HG03039 (cell line): Measurements from ENCODE around the gene TERB2.
A peak's percentile ranks its signal among the peaks of the same experiment; 100 is the strongest.
"Not testable (repeated sequence)": the region's sequence is repeated elsewhere in the genome, so short reads cannot be mapped to it uniquely, and the experiment has no call there.

ENCODE experiments used
- ATAC-seq: cut with Tn5 transposase; IDR thresholded peaks from one replicate; pipeline ENCODE4 v1.9.1; 2021; ENCODE audit warnings: mild to moderate bottlenecking, moderate library complexity; ENCODE audit not compliant: unreplicated experiment

TERB2 gene

DNA sequence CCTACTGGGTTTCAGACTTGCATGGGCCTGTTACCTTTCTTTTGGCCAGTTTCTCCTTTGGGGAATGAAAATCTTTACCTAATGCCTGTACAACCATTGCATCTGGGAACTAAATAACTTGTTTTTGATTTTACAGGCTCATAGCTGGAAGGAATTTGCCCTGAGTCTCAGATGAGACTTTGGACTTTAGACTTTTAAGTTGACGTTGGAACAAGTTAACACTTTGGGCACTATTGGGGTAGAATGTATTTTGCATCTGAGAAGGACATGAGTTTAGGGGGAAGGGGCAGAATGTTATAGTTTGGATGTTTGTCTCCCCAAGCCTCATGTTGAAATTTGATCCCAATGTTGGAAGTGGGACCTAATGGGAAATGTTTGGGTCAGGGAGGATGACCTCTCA, 44.7 kb downstream of the TERB2 start:
- not testable (repeated sequence) for ATAC-seq

DNA sequence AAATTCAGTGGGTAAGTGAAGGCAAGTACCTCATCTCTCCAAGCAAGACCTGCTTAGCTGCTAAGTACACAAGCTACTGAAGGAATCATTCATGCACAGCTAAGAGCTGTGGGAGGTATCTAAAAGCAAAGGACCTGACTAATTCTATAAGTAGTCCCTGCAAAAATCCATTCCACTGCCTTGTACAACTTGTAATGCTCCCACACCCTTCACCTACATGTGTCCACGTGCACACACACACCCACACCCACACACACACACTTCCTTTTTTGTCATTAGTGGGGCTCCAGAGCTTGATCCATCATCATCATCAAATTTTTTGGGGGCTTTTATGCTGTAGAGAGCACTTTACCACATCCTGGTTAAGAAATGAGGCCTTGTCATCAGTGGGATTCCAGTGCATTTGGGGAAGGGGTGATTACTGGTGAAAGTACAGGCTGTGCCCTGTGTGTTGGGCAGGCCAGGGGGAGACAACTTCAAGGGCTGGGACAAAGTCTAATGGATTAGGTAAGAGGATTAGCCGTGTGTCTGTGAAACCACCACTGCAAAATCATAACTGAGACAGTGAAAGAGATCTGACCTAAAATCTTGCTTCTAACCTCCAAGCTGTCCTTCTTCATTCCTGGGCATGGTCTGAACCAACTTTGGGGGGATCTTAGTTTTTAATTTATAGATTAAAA, 47.4 kb downstream of the TERB2 start:
- ATAC-seq, result not testable (repeated sequence)

DNA sequence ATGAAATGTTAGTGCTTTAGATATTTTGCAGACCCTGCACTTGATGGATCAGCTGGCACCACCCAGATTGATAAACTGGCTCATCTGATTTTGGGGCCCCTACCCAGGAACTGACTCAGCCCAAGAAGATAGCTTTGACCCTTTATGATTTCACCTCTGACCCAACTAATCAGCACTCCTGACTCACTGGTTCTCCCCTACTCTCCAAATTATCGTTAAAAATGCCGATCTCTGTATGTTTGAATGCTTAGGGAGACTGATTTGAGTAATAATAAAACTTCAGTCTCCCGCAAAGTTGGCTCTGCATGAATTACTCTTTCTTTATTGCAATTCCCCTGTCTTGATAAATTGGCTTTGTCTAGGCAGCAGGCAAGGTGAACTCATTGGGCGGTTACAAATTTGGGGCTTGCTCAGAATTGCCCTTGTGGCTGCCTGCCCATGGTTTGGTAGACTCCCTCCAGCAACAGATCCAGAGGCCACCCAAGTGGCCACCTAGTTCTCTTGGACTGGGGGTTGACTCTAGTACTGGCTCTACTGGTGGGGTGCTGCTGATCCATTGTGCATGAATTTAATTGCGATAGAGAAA, 48.2 kb downstream of the TERB2 start:
- ATAC-seq, result not testable (repeated sequence)

DNA sequence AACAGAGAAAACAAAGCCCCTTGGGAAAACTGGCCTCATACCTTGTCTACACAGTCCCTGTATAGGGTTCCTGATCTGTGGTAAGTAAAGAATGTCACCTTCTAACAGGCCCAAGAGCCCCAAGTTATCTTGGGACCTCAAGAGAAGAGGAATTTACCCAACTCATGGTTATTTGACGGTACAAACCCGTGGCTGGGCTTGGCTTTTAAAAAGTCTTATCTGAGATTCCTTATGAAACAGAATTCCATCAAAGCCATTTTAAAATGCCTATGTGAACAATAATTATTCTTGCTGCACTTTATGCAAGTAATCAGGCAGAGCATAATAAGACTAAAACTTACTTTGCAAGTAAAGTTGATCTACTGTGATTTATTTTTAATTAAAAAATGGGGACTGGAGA, 52.6 kb downstream of the TERB2 start:
- no peak for ATAC-seq

DNA sequence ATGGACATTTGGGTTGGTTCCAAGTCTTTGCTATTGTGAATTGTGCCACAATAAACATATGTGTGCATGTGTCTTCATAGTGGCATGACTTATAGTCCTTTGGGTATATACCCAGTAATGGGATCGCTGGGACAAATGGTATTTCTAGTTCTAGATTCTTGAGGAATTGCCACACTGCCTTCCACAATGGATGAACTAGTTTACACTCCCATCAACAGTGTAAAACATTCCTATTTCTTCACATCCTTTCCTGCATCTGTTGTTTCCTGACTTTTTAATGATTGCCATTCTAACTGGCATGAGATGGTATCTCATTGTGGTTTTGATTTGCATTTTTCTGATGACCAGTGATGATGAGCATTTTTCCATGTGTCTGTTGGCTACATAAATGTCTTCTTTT, 58.6 kb downstream of the TERB2 start:
- ATAC-seq, result not testable (repeated sequence)

DNA sequence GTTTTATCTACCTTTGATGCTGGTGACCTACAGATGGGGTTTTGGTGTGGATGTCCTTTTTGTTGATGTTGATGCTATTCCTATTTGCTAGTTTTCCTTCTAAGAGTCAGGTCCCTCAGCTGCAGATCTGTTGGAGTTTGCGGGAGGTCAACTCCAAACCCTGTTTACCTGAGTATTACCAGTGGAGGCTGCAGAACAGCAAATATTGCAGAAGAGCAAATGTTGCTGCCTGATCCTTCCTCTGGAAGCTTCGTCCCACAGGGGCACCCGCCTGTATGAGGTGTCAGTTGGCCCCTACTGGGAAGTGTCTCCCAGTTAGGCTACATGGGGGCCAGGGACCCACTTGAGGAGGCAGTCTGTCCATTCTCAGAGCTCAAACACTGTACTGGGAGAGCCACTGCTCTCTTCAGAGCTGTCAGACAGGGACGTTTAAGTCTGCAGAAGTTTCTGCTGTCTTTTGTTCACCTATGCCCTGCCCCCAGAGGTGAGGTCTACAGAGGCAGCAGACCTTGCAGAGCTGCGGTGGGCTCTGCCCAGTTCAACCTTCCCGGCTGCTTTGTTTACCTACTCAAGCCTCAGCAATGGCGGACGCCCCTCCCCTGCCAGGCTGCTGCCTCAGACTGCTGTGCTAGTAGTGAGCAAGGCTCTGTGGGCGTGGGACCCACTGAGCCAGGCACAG, 63.9 kb downstream of the TERB2 start:
- ATAC-seq, result not testable (repeated sequence)

DNA sequence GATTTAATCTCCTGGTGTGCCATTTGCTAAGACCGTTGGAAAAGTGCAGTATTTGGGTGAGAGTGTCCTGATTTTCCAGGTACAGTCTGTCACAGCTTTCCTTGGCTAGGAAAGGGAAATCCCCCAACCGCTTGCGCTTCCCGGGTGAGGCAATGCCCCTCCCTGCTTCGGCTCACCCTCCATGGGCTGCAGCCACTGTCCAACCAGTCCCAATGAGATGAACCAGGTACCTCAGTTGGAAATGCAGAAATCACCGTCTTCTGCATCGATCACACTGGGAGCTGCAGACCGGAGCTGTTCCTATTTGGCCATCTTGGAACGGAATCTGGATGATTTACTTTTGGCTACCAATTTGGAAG, 64.4 kb downstream of the TERB2 start:
- ATAC-seq, result not testable (repeated sequence)

DNA sequence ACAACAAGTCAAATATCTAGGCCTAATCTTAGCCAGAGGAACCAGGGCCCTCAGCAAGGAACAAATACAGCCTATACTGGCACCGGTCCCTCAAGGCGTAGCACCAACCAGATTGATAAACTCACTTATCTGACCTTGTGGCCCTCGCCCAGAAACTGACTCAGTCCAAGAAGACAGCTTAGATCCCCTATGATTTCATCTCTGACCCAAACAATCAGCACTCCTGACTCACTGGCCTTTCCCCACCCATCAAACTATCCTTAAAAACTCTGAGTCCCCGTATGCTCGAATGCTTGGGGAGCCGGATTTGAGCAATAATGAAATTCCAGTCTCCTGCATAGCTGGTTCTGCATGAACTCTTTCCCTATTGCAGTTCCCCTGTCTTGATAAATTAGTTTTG, 64.9 kb downstream of the TERB2 start:
- ATAC-seq, result no peak

DNA sequence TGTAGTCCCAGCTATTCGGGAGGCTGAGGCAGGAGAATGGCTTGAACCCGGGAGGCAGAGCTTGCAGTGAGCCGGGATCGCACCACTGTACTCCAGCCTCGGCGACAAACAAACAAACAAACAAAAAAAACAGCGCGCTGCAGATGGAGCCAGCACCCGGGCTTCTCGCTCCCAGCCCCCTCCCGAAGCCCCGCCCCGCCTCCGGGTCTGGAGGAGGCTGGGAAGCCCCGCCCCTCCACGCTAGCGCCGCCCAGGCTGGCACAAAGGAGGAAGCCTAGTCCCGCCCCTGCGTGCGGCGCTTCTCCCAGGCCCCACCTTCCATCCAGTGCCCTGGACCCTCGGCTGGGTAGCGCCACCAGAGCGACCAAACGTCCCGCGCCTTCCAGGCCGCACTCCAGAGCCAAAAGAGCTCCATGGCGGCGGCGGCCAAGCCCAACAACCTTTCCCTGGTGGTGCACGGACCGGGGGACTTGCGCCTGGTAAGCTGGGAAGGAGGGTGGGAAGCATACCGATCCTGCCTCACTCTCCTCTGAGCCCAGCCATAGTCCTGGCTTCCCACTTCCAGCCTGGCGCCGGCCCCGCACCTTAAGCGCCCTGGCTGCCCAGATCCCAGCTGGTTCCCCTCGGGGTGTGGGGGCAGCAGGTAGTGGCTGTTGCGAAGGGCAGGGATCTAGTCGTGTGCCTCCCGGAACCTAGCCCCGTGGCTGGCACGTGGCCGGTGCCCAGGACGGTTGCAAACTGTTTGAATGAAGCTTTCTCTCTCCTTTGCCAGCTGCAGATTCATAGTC, 66.6 kb downstream of the TERB2 start, which contains the start of gene SORD:
Gene SORD, plus strand, starts transcription at position 325 of the 788 bp plus-strand sequence. Its CDS starts 89 bp downstream, at position 414.
- ATAC-seq, result peak; percentile 96

DNA sequence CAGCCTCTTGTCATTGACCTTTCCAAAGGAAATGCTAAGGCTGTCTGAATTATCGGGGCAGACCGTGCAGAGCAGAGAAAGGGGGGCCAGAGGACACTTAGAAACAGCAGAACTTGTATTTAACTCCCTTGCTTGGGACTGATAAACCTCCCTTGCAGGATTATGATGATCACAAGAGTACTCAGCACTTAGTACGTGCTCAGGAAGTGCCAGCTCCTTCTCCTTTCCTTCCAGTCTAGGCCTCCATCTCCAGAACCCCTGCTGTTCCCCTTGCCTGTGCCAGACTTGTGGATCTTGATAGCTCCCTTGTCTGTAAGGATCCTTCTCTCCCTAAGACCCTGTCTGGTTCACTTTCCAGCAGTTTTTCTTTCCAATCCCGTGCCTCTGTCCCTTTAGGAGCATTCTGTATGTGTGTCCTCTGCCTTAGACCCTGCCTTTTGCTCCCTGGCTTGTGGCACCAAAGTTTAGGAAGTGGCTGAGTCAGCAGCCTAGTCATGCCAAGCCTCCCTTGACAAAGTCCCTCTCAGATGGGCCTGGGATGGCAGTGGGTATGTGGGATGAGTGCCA, 67.3 kb downstream of the TERB2 start:
- no peak for ATAC-seq

DNA sequence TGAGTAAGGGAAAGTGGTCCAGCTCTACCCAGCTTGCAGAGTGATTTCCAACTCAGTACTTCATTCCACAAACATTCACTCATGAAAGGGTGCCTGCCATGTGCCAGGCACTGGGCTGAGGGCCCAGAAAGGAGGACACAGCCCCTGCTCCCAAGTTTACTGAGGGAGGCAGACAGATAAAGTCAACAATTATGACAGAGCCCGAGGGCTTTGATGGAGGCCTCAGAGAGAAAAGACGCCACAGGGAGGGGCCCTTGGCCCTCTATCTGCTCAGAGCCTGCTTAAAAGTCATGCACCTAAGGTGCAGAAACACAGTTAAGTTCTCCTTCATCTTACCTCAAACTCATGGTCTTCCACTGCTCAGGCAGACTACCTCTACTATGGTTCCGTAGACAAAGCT, 68.2 kb downstream of the TERB2 start:
- not testable (repeated sequence) for ATAC-seq

DNA sequence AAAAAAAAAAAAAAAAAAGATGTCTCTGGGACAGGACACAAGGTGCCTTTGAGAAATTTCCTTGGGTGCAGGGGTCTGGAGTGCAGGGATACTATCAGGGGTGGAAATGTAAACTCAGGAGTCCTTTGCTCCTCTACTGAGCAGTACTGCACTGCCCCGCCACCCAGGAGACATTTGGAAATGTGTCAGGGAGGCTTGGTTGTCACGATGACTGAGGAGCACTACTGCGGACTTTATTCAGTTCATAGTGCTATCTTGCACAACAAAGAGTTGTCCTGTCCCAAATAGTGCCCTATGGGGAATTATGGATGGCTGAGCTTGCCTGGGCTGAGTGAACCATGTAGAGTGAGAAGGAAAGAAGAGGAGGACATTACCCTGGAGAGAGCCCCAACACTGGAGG, 69.1 kb downstream of the TERB2 start:
- not testable (repeated sequence) for ATAC-seq

DNA sequence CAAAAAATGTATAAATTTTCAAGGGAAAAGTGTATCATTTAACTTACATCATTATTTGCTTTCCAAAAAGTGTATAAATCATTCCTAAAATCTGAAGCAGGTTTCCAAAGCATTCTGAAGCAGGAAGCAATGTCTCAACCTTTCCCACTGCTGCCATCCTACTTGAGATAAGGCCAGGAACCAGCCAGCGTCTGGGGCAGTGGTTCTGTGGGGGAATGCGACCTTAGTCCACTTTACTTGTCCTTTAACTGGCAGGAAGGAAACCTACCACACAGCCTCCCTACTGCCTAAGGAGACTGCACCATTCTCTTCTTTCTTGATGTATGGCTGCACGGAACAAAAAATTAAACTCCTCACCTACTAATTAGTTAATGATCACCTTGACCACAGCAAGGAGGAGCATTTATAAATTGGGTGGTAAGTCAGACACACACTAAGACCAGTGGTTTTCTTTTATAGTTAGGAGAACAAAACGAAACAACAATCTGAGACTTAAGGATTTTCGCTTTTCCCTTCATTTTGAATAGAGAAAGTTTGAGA, 70.2 kb downstream of the TERB2 start:
- no peak for ATAC-seq

DNA sequence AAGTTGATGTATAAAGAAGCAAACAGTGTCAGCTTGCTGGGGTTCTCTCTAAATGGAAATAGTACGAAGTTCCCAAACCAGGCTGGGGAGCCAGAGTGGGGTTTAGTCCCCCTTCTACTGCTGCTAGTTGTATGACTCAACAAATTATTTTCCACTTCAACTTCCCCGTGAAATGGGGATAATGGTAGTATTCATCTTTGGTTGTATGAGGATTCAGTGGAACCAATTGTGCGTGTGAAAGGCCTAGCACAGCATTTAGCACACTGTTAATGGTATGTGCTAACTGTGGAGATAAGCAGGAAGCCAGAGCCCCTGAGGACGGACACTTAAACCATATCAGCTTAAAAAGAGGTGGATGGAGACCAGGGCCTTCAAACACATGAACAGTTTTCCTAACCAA, 70.7 kb downstream of the TERB2 start:
- ATAC-seq, result no peak
